Measurements from ENCODE around the gene CHMP4A. TPM values are rescaled to one million over a fixed set of nuclear protein-coding genes. Genes with fewer than 3 reads are reported as not detected.

The CHMP4A gene
- total RNA-seq, 3 donors from 2014 or later, result 71.7 to 85.5 (median 85.4) TPM

GRCh38 chr14:24177041-24177825 is 36.1 kb downstream of the CHMP4A start:
- ATAC-seq, result no peak
- peaks cover 8% of the 10 kb centered on the region for H3K4me1 Mint-ChIP-seq (ENCODE audit: low read depth)

GRCh38 chr14:24176599-24176998 is 36.7 kb downstream of the CHMP4A start:
- peaks cover 20% of the 10 kb centered on the region for H3K36me3 Mint-ChIP-seq (ENCODE audit: insufficient read depth)
- peaks cover 10% of the 10 kb centered on the region for H3K4me1 Mint-ChIP-seq (ENCODE audit: low read depth)
- no peaks in the 10 kb centered on the region for H3K9me3 Mint-ChIP-seq

More at GRCh38 chr14:24177041-24177825, 36.1 kb downstream of the CHMP4A start:
- H3K27me3 Mint-ChIP-seq (ENCODE audit: low read depth), result no peaks in the 10 kb centered on the region
- no peaks in the 10 kb centered on the region for H3K9me3 Mint-ChIP-seq
- H3K36me3 Mint-ChIP-seq (ENCODE audit: insufficient read depth), result peaks cover 24% of the 10 kb centered on the region
- no peak for DNase-seq
- no peak overlapping the region for H3K4me3 Mint-ChIP-seq

GRCh38 chr14:24172871-24173281 is 40.4 kb downstream of the CHMP4A start:
- H3K36me3 Mint-ChIP-seq (ENCODE audit: insufficient read depth), result peaks cover 20% of the 10 kb centered on the region
- H3K9me3 Mint-ChIP-seq, result no peaks in the 10 kb centered on the region
- ATAC-seq (no peak), DNase-seq (no peak)
- H3K4me1 Mint-ChIP-seq (ENCODE audit: low read depth), result peaks cover 17% of the 10 kb centered on the region
- no peaks in the 10 kb centered on the region for H3K27me3 Mint-ChIP-seq (ENCODE audit: low read depth)
- H3K4me3 Mint-ChIP-seq, result no peak overlapping the region

More at GRCh38 chr14:24176599-24176998, 36.7 kb downstream of the CHMP4A start:
- no peaks in the 10 kb centered on the region for H3K27me3 Mint-ChIP-seq (ENCODE audit: low read depth)
- H3K4me3 Mint-ChIP-seq, result no peak overlapping the region
- ATAC-seq, result no peak
- no peak for DNase-seq

GRCh38 chr14:24172261-24172860 is 40.9 kb downstream of the CHMP4A start:
- Mint-ChIP-seq H3K4me1 (ENCODE audit: low read depth) (peaks cover 19% of the 10 kb centered on the region), H3K27me3 (ENCODE audit: low read depth) (no peaks in the 10 kb centered on the region), H3K4me3 (peak overlapping the region; percentile 81), H3K9me3 (no peaks in the 10 kb centered on the region), H3K36me3 (ENCODE audit: insufficient read depth) (peaks cover 24% of the 10 kb centered on the region)
- no peak for DNase-seq
- no peak for ATAC-seq

GRCh38 chr14:24171422-24172260 is 41.6 kb downstream of the CHMP4A start, which contains the start of gene REC8:
REC8 (plus strand) TSS chr14:24172080; CDS start chr14:24172553, 473 bp downstream.
- ATAC-seq (peak; percentile 76 to 79), DNase-seq (peak; percentile 52)
- Mint-ChIP-seq H3K36me3 (ENCODE audit: insufficient read depth) (peaks cover 25% of the 10 kb centered on the region), H3K9me3 (no peaks in the 10 kb centered on the region), H3K4me3 (peak within 1 kb of the TSS; percentile 81), H3K4me1 (ENCODE audit: low read depth) (peaks cover 20% of the 10 kb centered on the region), H3K27me3 (ENCODE audit: low read depth) (no peaks in the 10 kb centered on the region)

- Mint-ChIP-seq H3K9me3 (no peaks in the 10 kb centered on the region), H3K36me3 (ENCODE audit: insufficient read depth) (peaks cover 45% of the 10 kb centered on the region), H3K27me3 (ENCODE audit: low read depth) (no peaks in the 10 kb centered on the region), H3K4me3 (no peak overlapping the region), H3K4me1 (ENCODE audit: low read depth) (peaks cover 43% of the 10 kb centered on the region)
- DNase-seq, result no peak
- no peak for ATAC-seq
Measured at GRCh38 chr14:24167469-24168114, 45.7 kb downstream of the CHMP4A start.

- H3K36me3 Mint-ChIP-seq (ENCODE audit: insufficient read depth), result peaks cover 46% of the 10 kb centered on the region
- H3K4me1 Mint-ChIP-seq (ENCODE audit: low read depth), result peaks cover 48% of the 10 kb centered on the region
- H3K4me3 Mint-ChIP-seq, result no peak overlapping the region
- ATAC-seq (no peak), DNase-seq (no peak)
- no peaks in the 10 kb centered on the region for H3K9me3 Mint-ChIP-seq
- no peaks in the 10 kb centered on the region for H3K27me3 Mint-ChIP-seq (ENCODE audit: low read depth)
Measured at GRCh38 chr14:24165785-24166184, 47.5 kb downstream of the CHMP4A start.

GRCh38 chr14:24164518-24164991 is 48.7 kb downstream of the CHMP4A start:
- Mint-ChIP-seq H3K27me3 (ENCODE audit: low read depth) (no peaks in the 10 kb centered on the region), H3K9me3 (no peaks in the 10 kb centered on the region), H3K4me1 (ENCODE audit: low read depth) (peaks cover 55% of the 10 kb centered on the region), H3K36me3 (ENCODE audit: insufficient read depth) (peaks cover 50% of the 10 kb centered on the region), H3K4me3 (peak overlapping the region; percentile 51)
- DNase-seq (no peak), ATAC-seq (no peak)

GRCh38 chr14:24162093-24162492 is 51.2 kb downstream of the CHMP4A start:
- no peaks in the 10 kb centered on the region for H3K9me3 Mint-ChIP-seq
- H3K27me3 Mint-ChIP-seq (ENCODE audit: low read depth), result no peaks in the 10 kb centered on the region
- peak in 1 of 2 donors; percentile 22 for ATAC-seq
- peaks cover 49% of the 10 kb centered on the region for H3K4me1 Mint-ChIP-seq (ENCODE audit: low read depth)
- peak overlapping the region; percentile 98 for H3K4me3 Mint-ChIP-seq
- H3K36me3 Mint-ChIP-seq (ENCODE audit: insufficient read depth), result peaks cover 46% of the 10 kb centered on the region
- DNase-seq, result no peak

GRCh38 chr14:24160850-24161804 is 52.2 kb downstream of the CHMP4A start, which contains the start of gene IRF9:
IRF9 (plus strand) TSS chr14:24161265; CDS start chr14:24162145, 880 bp downstream.
- H3K36me3 Mint-ChIP-seq (ENCODE audit: insufficient read depth), result peaks cover 43% of the 10 kb centered on the region
- no peaks in the 10 kb centered on the region for H3K9me3 Mint-ChIP-seq
- H3K4me3 Mint-ChIP-seq, result peak within 1 kb of the TSS; percentile 98
- no peaks in the 10 kb centered on the region for H3K27me3 Mint-ChIP-seq (ENCODE audit: low read depth)
- DNase-seq, result peak; percentile 99
- peaks cover 47% of the 10 kb centered on the region for H3K4me1 Mint-ChIP-seq (ENCODE audit: low read depth)
- peak; percentile 90 for ATAC-seq

- ATAC-seq (no peak), DNase-seq (no peak)
- Mint-ChIP-seq H3K9me3 (no peaks in the 10 kb centered on the region), H3K4me1 (ENCODE audit: low read depth) (peaks cover 46% of the 10 kb centered on the region), H3K36me3 (ENCODE audit: insufficient read depth) (peaks cover 46% of the 10 kb centered on the region), H3K4me3 (no peak overlapping the region), H3K27me3 (ENCODE audit: low read depth) (no peaks in the 10 kb centered on the region)
Measured at GRCh38 chr14:24160499-24160849, 52.8 kb downstream of the CHMP4A start.

GRCh38 chr14:24159777-24160498 is 53.4 kb downstream of the CHMP4A start:
- H3K4me3 Mint-ChIP-seq, result no peak overlapping the region
- DNase-seq (no peak), ATAC-seq (no peak)
- H3K27me3 Mint-ChIP-seq (ENCODE audit: low read depth), result no peaks in the 10 kb centered on the region
- peaks cover 42% of the 10 kb centered on the region for H3K36me3 Mint-ChIP-seq (ENCODE audit: insufficient read depth)
- no peaks in the 10 kb centered on the region for H3K9me3 Mint-ChIP-seq
- H3K4me1 Mint-ChIP-seq (ENCODE audit: low read depth), result peaks cover 40% of the 10 kb centered on the region
